ENCODE data around the gene FAAP100. TPM values are rescaled to one million over a fixed set of nuclear protein-coding genes. Genes with fewer than 3 reads are reported as not detected.

Gene FAAP100
- polyA plus RNA-seq, 1 donor from 2014 or later: 56.3 TPM

DNA sequence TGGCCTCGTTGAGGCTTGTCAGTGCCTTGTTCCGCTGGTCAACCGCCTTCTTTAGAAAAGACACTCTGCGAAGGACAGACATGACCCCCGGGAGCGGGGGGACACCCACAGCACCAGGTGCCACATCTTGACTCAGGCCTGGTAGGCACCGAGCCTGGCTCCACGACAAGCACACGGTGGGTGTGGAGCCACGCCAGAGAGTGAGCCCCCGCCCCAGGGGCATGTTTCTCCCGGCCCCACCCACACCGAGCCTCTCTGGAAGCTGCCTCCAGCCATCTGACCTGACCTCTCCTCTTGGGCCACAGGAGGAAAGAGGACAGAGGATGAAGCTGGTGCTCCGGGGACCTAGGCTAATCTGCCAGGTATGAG is 4.6 kb downstream of the FAAP100 start:
- no peaks in the 10 kb centered on the region for H3K36me3 ChIP-seq (ENCODE audit: insufficient read depth, low read length)
- peaks cover 3% of the 10 kb centered on the region for H3K27me3 ChIP-seq (ENCODE audit: insufficient read depth, low read depth, low read length)
- H3K9me2 ChIP-seq (ENCODE audit: insufficient read depth, low read length): no peaks in the 10 kb centered on the region
- no peaks in the 10 kb centered on the region for H3F3A ChIP-seq (ENCODE audit: insufficient read depth, low read length, poor library complexity, severe bottlenecking)
- H3K9me3 ChIP-seq (ENCODE audit: low read length): no peaks in the 10 kb centered on the region
- no peak overlapping the region for H3K9ac ChIP-seq (ENCODE audit: low read length)
- no peak overlapping the region for H2AFZ ChIP-seq (ENCODE audit: low read depth, low read length)
- no peak overlapping the region for H3K4me3 ChIP-seq (ENCODE audit: low read length)
- no peak overlapping the region for H3K27ac ChIP-seq (ENCODE audit: low read length)
- no peak for TF ChIP-seq RAD21 (conservative IDR thresholded peaks at IDR 0.05)
- TF ChIP-seq EZH2 (IDR thresholded peaks at IDR 0.05; ENCODE audit: borderline replicate concordance, insufficient read depth, low read length, poor library complexity, severe bottlenecking): no peak
- TF ChIP-seq TAF1 (IDR thresholded peaks at IDR 0.05; ENCODE audit: low read depth): no peak
- TF ChIP-seq MXI1 (conservative IDR thresholded peaks at IDR 0.05; ENCODE audit: poor library complexity, severe bottlenecking): no peak
- no peak for TF ChIP-seq POLR2AphosphoS5 (IDR thresholded peaks at IDR 0.05)
- TF ChIP-seq SMC3 (conservative IDR thresholded peaks at IDR 0.05; ENCODE audit: poor library complexity): no peak
- no peak for TF ChIP-seq EP300 (conservative IDR thresholded peaks at IDR 0.05; ENCODE audit: poor library complexity, severe bottlenecking)
- TF ChIP-seq, protein P1, sequence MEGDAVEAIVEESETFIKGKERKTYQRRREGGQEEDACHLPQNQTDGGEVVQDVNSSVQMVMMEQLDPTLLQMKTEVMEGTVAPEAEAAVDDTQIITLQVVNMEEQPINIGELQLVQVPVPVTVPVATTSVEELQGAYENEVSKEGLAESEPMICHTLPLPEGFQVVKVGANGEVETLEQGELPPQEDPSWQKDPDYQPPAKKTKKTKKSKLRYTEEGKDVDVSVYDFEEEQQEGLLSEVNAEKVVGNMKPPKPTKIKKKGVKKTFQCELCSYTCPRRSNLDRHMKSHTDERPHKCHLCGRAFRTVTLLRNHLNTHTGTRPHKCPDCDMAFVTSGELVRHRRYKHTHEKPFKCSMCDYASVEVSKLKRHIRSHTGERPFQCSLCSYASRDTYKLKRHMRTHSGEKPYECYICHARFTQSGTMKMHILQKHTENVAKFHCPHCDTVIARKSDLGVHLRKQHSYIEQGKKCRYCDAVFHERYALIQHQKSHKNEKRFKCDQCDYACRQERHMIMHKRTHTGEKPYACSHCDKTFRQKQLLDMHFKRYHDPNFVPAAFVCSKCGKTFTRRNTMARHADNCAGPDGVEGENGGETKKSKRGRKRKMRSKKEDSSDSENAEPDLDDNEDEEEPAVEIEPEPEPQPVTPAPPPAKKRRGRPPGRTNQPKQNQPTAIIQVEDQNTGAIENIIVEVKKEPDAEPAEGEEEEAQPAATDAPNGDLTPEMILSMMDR (IDR thresholded peaks at IDR 0.05; ENCODE audit: poor library complexity, severe bottlenecking): no peak
- H3K79me2 ChIP-seq (replicated peaks; ENCODE audit: insufficient read depth, low read length): peaks cover 13% of the 10 kb centered on the region
- no peak overlapping the region for H3K4me2 ChIP-seq (ENCODE audit: low read length)
- H4K20me1 ChIP-seq (ENCODE audit: insufficient read depth): no peaks in the 10 kb centered on the region

DNA sequence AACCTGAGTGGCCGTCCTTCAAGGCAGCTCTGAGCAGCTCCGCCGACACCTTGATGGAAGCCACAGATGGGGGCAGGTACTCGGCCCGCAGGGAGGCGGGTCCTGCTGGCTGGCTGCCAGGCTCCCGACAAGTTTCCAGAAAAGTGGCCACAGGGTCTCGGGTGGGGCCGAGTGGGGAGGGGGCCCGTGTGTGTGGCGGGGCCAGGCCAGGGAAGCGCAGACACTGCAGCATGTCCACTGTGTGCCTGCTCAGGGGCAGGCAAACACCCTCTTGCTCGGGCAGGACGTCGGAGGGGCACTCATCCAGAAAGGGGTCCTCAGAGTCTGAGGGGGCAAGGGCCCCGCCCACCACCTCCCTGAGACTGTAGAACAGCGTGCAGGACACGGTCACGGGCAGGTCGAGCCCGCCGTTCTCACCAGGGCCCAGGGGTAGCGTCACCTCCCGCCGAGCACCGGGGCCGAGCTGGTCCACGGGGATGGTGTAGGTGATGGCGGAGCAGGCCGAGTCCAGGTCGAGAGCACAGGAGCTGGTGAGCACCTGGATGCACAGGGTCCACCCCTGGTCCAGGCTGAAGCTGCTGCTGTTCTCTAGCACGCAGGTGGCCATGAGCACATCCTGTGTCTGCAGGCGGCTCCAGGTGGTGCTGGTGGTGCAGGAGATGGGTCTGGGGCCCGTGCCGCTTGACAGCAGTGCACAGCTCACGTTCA is 5.1 kb downstream of the FAAP100 start:
- no peak overlapping the region for H3K4me2 ChIP-seq (ENCODE audit: low read length)

More for the DNA sequence above, 5.1 kb downstream of the FAAP100 start:
- H3K27me3 ChIP-seq (ENCODE audit: insufficient read depth, low read depth, low read length): peaks cover 3% of the 10 kb centered on the region
- no peak overlapping the region for H3K27ac ChIP-seq (ENCODE audit: low read length)
- H3K4me3 ChIP-seq (ENCODE audit: low read length): no peak overlapping the region
- no peak overlapping the region for H2AFZ ChIP-seq (ENCODE audit: low read depth, low read length)
- H3K9me3 ChIP-seq (ENCODE audit: low read length): no peaks in the 10 kb centered on the region
- no peaks in the 10 kb centered on the region for H3K9me2 ChIP-seq (ENCODE audit: insufficient read depth, low read length)
- no peaks in the 10 kb centered on the region for H3F3A ChIP-seq (ENCODE audit: insufficient read depth, low read length, poor library complexity, severe bottlenecking)
- H3K9ac ChIP-seq (ENCODE audit: low read length): no peak overlapping the region
- no peaks in the 10 kb centered on the region for H3K36me3 ChIP-seq (ENCODE audit: insufficient read depth, low read length)
- TF ChIP-seq EZH2 (IDR thresholded peaks at IDR 0.05; ENCODE audit: borderline replicate concordance, insufficient read depth, low read length, poor library complexity, severe bottlenecking) (no peak), TAF1 (IDR thresholded peaks at IDR 0.05; ENCODE audit: low read depth) (no peak), POLR2AphosphoS5 (IDR thresholded peaks at IDR 0.05) (no peak), SMC3 (conservative IDR thresholded peaks at IDR 0.05; ENCODE audit: poor library complexity) (no peak), MXI1 (conservative IDR thresholded peaks at IDR 0.05; ENCODE audit: poor library complexity, severe bottlenecking) (no peak), EP300 (conservative IDR thresholded peaks at IDR 0.05; ENCODE audit: poor library complexity, severe bottlenecking) (no peak), RAD21 (conservative IDR thresholded peaks at IDR 0.05) (no peak)
- TF ChIP-seq, protein P2, sequence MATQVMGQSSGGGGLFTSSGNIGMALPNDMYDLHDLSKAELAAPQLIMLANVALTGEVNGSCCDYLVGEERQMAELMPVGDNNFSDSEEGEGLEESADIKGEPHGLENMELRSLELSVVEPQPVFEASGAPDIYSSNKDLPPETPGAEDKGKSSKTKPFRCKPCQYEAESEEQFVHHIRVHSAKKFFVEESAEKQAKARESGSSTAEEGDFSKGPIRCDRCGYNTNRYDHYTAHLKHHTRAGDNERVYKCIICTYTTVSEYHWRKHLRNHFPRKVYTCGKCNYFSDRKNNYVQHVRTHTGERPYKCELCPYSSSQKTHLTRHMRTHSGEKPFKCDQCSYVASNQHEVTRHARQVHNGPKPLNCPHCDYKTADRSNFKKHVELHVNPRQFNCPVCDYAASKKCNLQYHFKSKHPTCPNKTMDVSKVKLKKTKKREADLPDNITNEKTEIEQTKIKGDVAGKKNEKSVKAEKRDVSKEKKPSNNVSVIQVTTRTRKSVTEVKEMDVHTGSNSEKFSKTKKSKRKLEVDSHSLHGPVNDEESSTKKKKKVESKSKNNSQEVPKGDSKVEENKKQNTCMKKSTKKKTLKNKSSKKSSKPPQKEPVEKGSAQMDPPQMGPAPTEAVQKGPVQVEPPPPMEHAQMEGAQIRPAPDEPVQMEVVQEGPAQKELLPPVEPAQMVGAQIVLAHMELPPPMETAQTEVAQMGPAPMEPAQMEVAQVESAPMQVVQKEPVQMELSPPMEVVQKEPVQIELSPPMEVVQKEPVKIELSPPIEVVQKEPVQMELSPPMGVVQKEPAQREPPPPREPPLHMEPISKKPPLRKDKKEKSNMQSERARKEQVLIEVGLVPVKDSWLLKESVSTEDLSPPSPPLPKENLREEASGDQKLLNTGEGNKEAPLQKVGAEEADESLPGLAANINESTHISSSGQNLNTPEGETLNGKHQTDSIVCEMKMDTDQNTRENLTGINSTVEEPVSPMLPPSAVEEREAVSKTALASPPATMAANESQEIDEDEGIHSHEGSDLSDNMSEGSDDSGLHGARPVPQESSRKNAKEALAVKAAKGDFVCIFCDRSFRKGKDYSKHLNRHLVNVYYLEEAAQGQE (IDR thresholded peaks at IDR 0.05; ENCODE audit: borderline replicate concordance): no peak
- TF ChIP-seq, protein P1 (IDR thresholded peaks at IDR 0.05; ENCODE audit: poor library complexity, severe bottlenecking): no peak
- no peaks in the 10 kb centered on the region for H4K20me1 ChIP-seq (ENCODE audit: insufficient read depth)
- peaks cover 13% of the 10 kb centered on the region for H3K79me2 ChIP-seq (replicated peaks; ENCODE audit: insufficient read depth, low read length)
